H1 (cell line): Measurements from ENCODE around the gene CBR4. TPM values are rescaled to one million over a fixed set of nuclear protein-coding genes. Genes with fewer than 3 reads are reported as not detected.

Source experiments
- CTCF ChIA-PET: fragments of 300-600 bp; sonication (Branson Sonifier 250); formaldehyde crosslinking; loops from one replicate; lab custom pipeline; 2021; ENCODE audit not compliant: partially characterized antibody; lab: Charles Lee
- POLR2A ChIA-PET: fragments of 300-600 bp; sonication (Branson Sonifier 250); formaldehyde crosslinking; loops from one replicate; lab custom pipeline; 2021; ENCODE audit warnings: inconsistent platforms; ENCODE audit not compliant: partially characterized antibody; lab: Charles Lee
- DNase-seq, 2 experiments: peaks; one replicate each; pipeline versions ENCODE4 v3.0.0 to v3.0.0-alpha.2; 2010 to 2022; ENCODE audit warnings: low spot score in 2 of 2, low read depth in 1 of 2, mixed read lengths in 1 of 2
- FAIRE-seq: peaks from 2 replicates; lab custom pipeline; 2011; peaks lifted over from hg19 to GRCh38; lab: Jason Lieb, UNC
- H2AFZ ChIP-seq: 2 replicates; pipeline ENCODE4 v1.8.1; 2012; ENCODE audit warnings: low read length, inconsistent platforms
- H2AK5ac ChIP-seq: 2 replicates; pipeline ENCODE4 v1.6.1; 2013; ENCODE audit warnings: low read depth, low read length
- H2BK120ac ChIP-seq: replicated peaks from 2 replicates; pipeline ENCODE3; 2013; ENCODE audit warnings: low read depth, low read length, inconsistent platforms
- H2BK12ac ChIP-seq: 2 replicates; pipeline ENCODE4 v1.6.1; 2013; ENCODE audit warnings: low read depth, low read length
- H2BK15ac ChIP-seq: 2 replicates; pipeline ENCODE4 v1.6.1; 2013; ENCODE audit warnings: low read length
- H2BK20ac ChIP-seq: 2 replicates; pipeline ENCODE4 v1.6.1; 2013; ENCODE audit warnings: low read length
- H2BK5ac ChIP-seq: 2 replicates; pipeline ENCODE4 v1.6.1; 2013; ENCODE audit warnings: low read depth, low read length
- H3K14ac ChIP-seq: 2 replicates; pipeline ENCODE4 v1.6.1; 2013; ENCODE audit warnings: inconsistent platforms; ENCODE audit not compliant: insufficient read length
- H3K18ac ChIP-seq: 2 replicates; pipeline ENCODE4 v1.6.1; 2013; ENCODE audit warnings: low read length; ENCODE audit errors: extremely low read depth
- H3K23ac ChIP-seq: 2 replicates; pipeline ENCODE4 v1.6.1; 2013; ENCODE audit warnings: inconsistent platforms; ENCODE audit not compliant: insufficient read length
- H3K23me2 ChIP-seq: 2 replicates; pipeline ENCODE4 v1.6.1; 2013; ENCODE audit warnings: low read depth, low read length
- H3K27ac ChIP-seq: 2 replicates; pipeline ENCODE4 v1.6.1; 2011; ENCODE audit warnings: low read depth, low read length, inconsistent platforms
- H3K27me3 ChIP-seq, 4 experiments: replicated peaks in 1 of 4; 1 replicate in 1 of 4; 2 replicates in 3 of 4; pipeline versions ENCODE4 v1.6.1 to v1.8.1; 2011 to 2013; ENCODE audit warnings: low read length in 3 of 4, mild to moderate bottlenecking in 3 of 4, inconsistent platforms in 2 of 4, mixed read lengths in 2 of 4, moderate library complexity in 1 of 4; ENCODE audit not compliant: control insufficient read depth in 3 of 4, insufficient read depth in 3 of 4; ENCODE audit errors: extremely low read depth in 1 of 4
- H3K36me3 ChIP-seq, 4 experiments: 2 replicates each; pipeline versions ENCODE4 v1.6.1 to v1.8.1; 2011 to 2013; ENCODE audit warnings: mild to moderate bottlenecking in 4 of 4, low read length in 3 of 4, moderate library complexity in 2 of 4, control low read depth in 1 of 4, inconsistent platforms in 1 of 4; ENCODE audit not compliant: insufficient read depth in 4 of 4, control insufficient read depth in 2 of 4
- H3K4ac ChIP-seq: replicated peaks from 2 replicates; pipeline ENCODE3; 2013; ENCODE audit warnings: low read length, low read depth, mixed read lengths, inconsistent platforms; ENCODE audit not compliant: insufficient read length
- H3K4me1 ChIP-seq, 4 experiments: replicated peaks in 1 of 4; 1 replicate in 1 of 4; 2 replicates in 3 of 4; pipeline versions ENCODE4 v1.6.1 to v1.8.1; 2011 to 2013; ENCODE audit warnings: low read length in 3 of 4, inconsistent platforms in 2 of 4, mixed read lengths in 1 of 4; ENCODE audit not compliant: insufficient read depth in 4 of 4, control insufficient read depth in 3 of 4
- H3K4me2 ChIP-seq, 2 experiments: 2 replicates each; pipeline versions ENCODE4 v1.6.1 to v1.8.1; 2011 to 2013; ENCODE audit warnings: low read depth in 2 of 2, low read length in 2 of 2, control low read depth in 1 of 2, inconsistent platforms in 1 of 2, mild to moderate bottlenecking in 1 of 2; ENCODE audit not compliant: insufficient read depth in 1 of 2
- H3K4me3 ChIP-seq, 4 experiments: fragments of 200-600, 300-600 bp in 1 of 4; sonication (generic), shearing (Covaris generic), sonication (Bioruptor Twin) in 1 of 4; 2 replicates each; pipeline versions ENCODE4 v1.5.1 to v1.8.1; 2011 to 2016; ENCODE audit warnings: low read length in 4 of 4, low read depth in 3 of 4, control low read depth in 2 of 4, inconsistent platforms in 2 of 4, mild to moderate bottlenecking in 2 of 4, mixed read lengths in 1 of 4, moderate library complexity in 1 of 4; ENCODE audit not compliant: insufficient read depth in 2 of 4; ENCODE audit errors: extremely low read depth in 1 of 4
- H3K56ac ChIP-seq: replicated peaks from 2 replicates; pipeline ENCODE3; 2013; ENCODE audit warnings: low read depth, mild to moderate bottlenecking, mixed read lengths, low read length, inconsistent platforms; ENCODE audit not compliant: insufficient read length
- H3K79me1 ChIP-seq: 2 replicates; pipeline ENCODE4 v1.6.1; 2013; ENCODE audit warnings: low read depth, low read length, control low read depth
- H3K79me2 ChIP-seq, 2 experiments: 2 replicates each; pipeline versions ENCODE4 v1.6.1 to v1.8.1; 2012 to 2013; ENCODE audit warnings: low read length in 2 of 2, mild to moderate bottlenecking in 2 of 2, inconsistent platforms in 1 of 2; ENCODE audit not compliant: insufficient read depth in 2 of 2, control insufficient read depth in 1 of 2
- H3K9ac ChIP-seq, 4 experiments: replicated peaks in 1 of 4; 1 replicate in 1 of 4; 2 replicates in 3 of 4; pipeline versions ENCODE4 v1.6.1 to v1.8.1; 2011 to 2013; ENCODE audit warnings: low read depth in 3 of 4, low read length in 3 of 4, control low read depth in 2 of 4, mild to moderate bottlenecking in 2 of 4, moderate library complexity in 2 of 4, inconsistent platforms in 1 of 4; ENCODE audit errors: extremely low read depth in 1 of 4
- H3K9me3 ChIP-seq, 2 experiments: 2 replicates each; pipeline versions ENCODE4 v1.6.1 to v1.8.1; 2012 to 2013; ENCODE audit warnings: mild to moderate bottlenecking in 2 of 2, moderate library complexity in 2 of 2, control low read depth in 1 of 2, inconsistent platforms in 1 of 2, low read depth in 1 of 2, low read length in 1 of 2, mixed read lengths in 1 of 2; ENCODE audit not compliant: insufficient read depth in 2 of 2
- H4K20me1 ChIP-seq, 2 experiments: replicated peaks in 1 of 2; 2 replicates each; pipeline versions ENCODE3 to v1.8.1; 2011 to 2013; ENCODE audit warnings: inconsistent platforms in 2 of 2, low read length in 2 of 2, mild to moderate bottlenecking in 1 of 2; ENCODE audit not compliant: insufficient read depth in 2 of 2, control insufficient read depth in 1 of 2
- H4K5ac ChIP-seq: 2 replicates; pipeline ENCODE4 v1.6.1; 2013; ENCODE audit warnings: low read length, low read depth, mixed read lengths, inconsistent platforms; ENCODE audit not compliant: insufficient read length
- H4K8ac ChIP-seq: 2 replicates; pipeline ENCODE4 v1.8.0; 2013; ENCODE audit warnings: mild to moderate bottlenecking, moderate library complexity, low read length, inconsistent platforms; ENCODE audit not compliant: insufficient read depth; ENCODE audit errors: extremely low read depth
- H4K91ac ChIP-seq: replicated peaks from 2 replicates; pipeline ENCODE3; 2013; ENCODE audit warnings: low read length, mixed read lengths, inconsistent platforms; ENCODE audit not compliant: insufficient read length
- GTF2F1 ChIP-seq: IDR thresholded peaks from 2 replicates; pipeline ENCODE4 v1.6.1; 2012; ENCODE audit warnings: low read depth, low read length, improper control_type of control experiment, borderline replicate concordance
- KDM1A ChIP-seq: fragments of 200-600, 300-600 bp; sonication (generic); IDR thresholded peaks from 2 replicates; pipeline ENCODE4 v1.7.1; 2016; ENCODE audit warnings: mild to moderate bottlenecking, low read length, borderline replicate concordance
- KDM4A ChIP-seq: IDR thresholded peaks from one replicate; pipeline ENCODE4 v1.7.1; 2012; ENCODE audit warnings: low read depth, mild to moderate bottlenecking, moderate library complexity, low read length, inconsistent platforms; ENCODE audit not compliant: severe bottlenecking
- RAD21 ChIP-seq, 2 experiments: IDR thresholded peaks in 1 of 2; conservative IDR thresholded peaks in 1 of 2; 2 replicates each; pipeline ENCODE4 v1.6.1; 2011; ENCODE audit warnings: low read depth in 2 of 2, low read length in 2 of 2, improper control_type of control experiment in 1 of 2, inconsistent platforms in 1 of 2, mild to moderate bottlenecking in 1 of 2, moderate library complexity in 1 of 2
- SAP30 ChIP-seq: fragments of 300-600 bp; sonication (generic); IDR thresholded peaks from 2 replicates; pipeline ENCODE4 v1.7.1; 2012; ENCODE audit warnings: low read length, moderate library complexity, mild to moderate bottlenecking, inconsistent platforms; ENCODE audit not compliant: insufficient read depth, insufficient replicate concordance
- SIX5 ChIP-seq: IDR thresholded peaks from 2 replicates; pipeline ENCODE4 v1.6.1; 2011; ENCODE audit warnings: mild to moderate bottlenecking, low read depth, low read length
- WGBS, 2 experiments: shearing (Covaris generic) in 1 of 2; methylation state at CpG; one replicate each; pipeline versions ENCODE4 v1.1.6 to v1.1.7; 2013 to 2015; ENCODE audit warnings: low lambda C conversion rate in 2 of 2, mixed read lengths in 2 of 2, inconsistent platforms in 1 of 2, low coverage in 1 of 2, missing lambda C conversion rate in 1 of 2; ENCODE audit not compliant: insufficient replicate concordance in 2 of 2, insufficient coverage in 1 of 2, insufficient read length in 1 of 2; ENCODE audit errors: extremely low coverage in 1 of 2, missing lambda C conversion rate in 1 of 2; 5-methylcytosine and 5-hydroxymethylcytosine counted together
- polyA plus RNA-seq, 7 experiments: library from polyadenylated mRNA; depleted of rRNA in 3 of 7; stranded (reverse) in 5 of 7; unstranded in 2 of 7; fragments of >200 nt in 5 of 7; fragments of 200-250 nt in 2 of 7; gene quantifications; 1 replicate in 5 of 7; 2 replicates in 1 of 7; 4 replicates in 1 of 7; pipeline versions ENCODE4 v1.2.1 to v1.2.3, GENCODE V29; 2011 to 2013; ENCODE audit warnings: missing spikeins in 2 of 7, mixed read lengths in 2 of 7
- total RNA-seq: library from RNA; stranded (reverse); fragmentation: NEBNext Ultra II Directional; extraction: Animal tissue kit (Norgen Biotek cat#: 25700); gene quantifications from 2 replicates; pipeline ENCODE4 v1.2.1, GENCODE V29; 2021

The CBR4 gene
- total and polyA plus RNA-seq, 2 of the 8 experiments (the other 6 are each of a cell fraction or from before 2014, with no cell fraction given): 8.6 to 29.5 TPM

DNA sequence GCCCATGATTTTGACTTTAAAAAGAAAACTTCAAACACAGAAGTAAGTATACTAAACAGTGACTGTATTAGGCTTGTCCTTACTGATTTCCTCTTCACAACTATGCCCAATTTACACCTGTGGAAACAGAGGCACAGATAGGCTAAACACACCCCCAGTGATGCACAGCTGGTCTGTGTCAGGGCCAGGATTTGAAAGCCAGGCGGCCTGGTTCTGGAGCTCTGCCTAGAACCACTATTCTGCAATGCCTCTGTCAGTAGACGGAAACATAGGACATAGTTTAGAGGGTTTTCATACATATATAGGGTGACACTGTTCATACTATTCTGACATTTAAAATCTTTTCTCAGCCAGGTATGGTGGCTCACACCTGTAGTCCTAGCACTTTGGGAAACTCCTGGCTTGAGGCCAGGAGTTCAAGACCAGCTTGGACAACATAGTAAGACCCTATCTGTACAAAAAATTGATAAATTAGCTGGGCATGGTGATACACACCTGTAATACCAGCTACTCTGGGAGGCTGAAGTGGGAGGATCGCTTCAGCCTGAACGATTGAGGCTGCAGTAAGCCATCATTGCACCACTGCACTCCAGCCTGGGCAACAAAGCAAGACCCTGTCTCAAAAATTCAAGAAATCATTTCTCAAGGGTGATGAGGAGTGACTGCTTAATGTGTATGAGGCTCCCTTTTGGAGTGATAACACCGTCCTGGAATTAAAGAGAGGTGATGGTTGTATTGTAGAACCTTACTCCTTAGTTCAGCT lies 23.0 kb upstream of the CBR4 start:
- Histone ChIP-seq H4K5ac (no peak overlapping the region), H3K9me3 (peaks cover 0 to 7% of the 10 kb centered on the region in 2 experiments; a peak in 1 of 4 replicates), H3K56ac (no peak overlapping the region), H3K36me3 (no peaks in the 10 kb centered on the region), H2BK120ac (no peak overlapping the region), H3K4me1 (no peaks in the 10 kb centered on the region; a peak in 1 of 7 replicates), H3K27me3 (no peaks in the 10 kb centered on the region), H2BK5ac (0 out of 2 replicates have a peak overlapping the region, but pooled peaks have one; percentile 44), H3K4ac (no peak overlapping the region), H3K79me1 (no peaks in the 10 kb centered on the region), H3K27ac (no peak overlapping the region), H3K4me3 (no peak overlapping the region), H4K91ac (no peak overlapping the region), H2BK12ac (no peak overlapping the region), H3K23ac (no peak overlapping the region), H4K20me1 (no peaks in the 10 kb centered on the region), H3K23me2 (no peaks in the 10 kb centered on the region; the same call in 1 of the 2 replicates), H4K8ac (no peak overlapping the region), H2AK5ac (no peak overlapping the region), H3K79me2 (no peaks in the 10 kb centered on the region), H2BK20ac (no peak overlapping the region), H2AFZ (peak overlapping the region; percentile 3; the same call in 1 of the 2 replicates), H3K4me2 (no peak overlapping the region), H3K18ac (no peak overlapping the region), H2BK15ac (no peak overlapping the region), H3K14ac (no peak overlapping the region), H3K9ac (no peak overlapping the region)
- DNase-seq (no peak), FAIRE-seq (no peak)
- POLR2A ChIA-PET: no interaction called here
- TF ChIP-seq KDM1A (no peak), SAP30 (no peak), RAD21 (IDR thresholded peaks at IDR 0.05 in 1 of 2, conservative IDR thresholded peaks at IDR 0.05 in 1 of 2; ENCODE audit: low read depth in 2 of 2, low read length in 2 of 2) (no peak), KDM4A (no peak), GTF2F1 (no peak), SIX5 (no peak)
- CTCF ChIA-PET: interaction anchor here (0.7 to 1.0 kb wide), 2 partner anchors 13 to 23 kb away, joined by 3 to 4 read pairs; partner anchors contain the start of gene CBR4
- WGBS, 2 experiments: 90% methylated on average over 5 of the region's 5 CpGs; no CpG with 5 or more reads in 1 of the 2 experiments
